Spleen (tissue), 7 donors: ENCODE results near the gene KRTAP4-8.

Source experiments
- CTCF ChIP-seq, 11 experiments: fragments of 200-600 bp in 7 of 11; fragments of 450-650 bp in 4 of 11; sonication (generic) in 4 of 11; IDR thresholded peaks in 8 of 11; conservative IDR thresholded peaks in 3 of 11; 1 replicate in 7 of 11; 2 replicates in 4 of 11; pipeline versions ENCODE4 v1.4.0 to v1.8.0; 2016 to 2021; ENCODE audit warnings: antibody characterized with exemption in 11 of 11, inconsistent platforms in 4 of 11, mild to moderate bottlenecking in 1 of 11
- POLR2A ChIP-seq, 3 donors: fragments of 450-650 bp; IDR thresholded peaks; one replicate each; pipeline ENCODE4 v1.5.1; 2017; ENCODE audit warnings: antibody characterized with exemption in 3 of 3, mild to moderate bottlenecking in 1 of 3
- POLR2AphosphoS5 ChIP-seq, 3 donors: sonication (generic); formaldehyde crosslinking; IDR thresholded peaks; one replicate each; pipeline ENCODE4 v1.5.1; 2017; ENCODE audit warnings: antibody characterized with exemption in 3 of 3
- donor health status: DM: no; HTN: no; CAD: no; lungs with moderate emphysema.
- donor health status: DM: no; HTN: no; CAD: no.
- donor health status: DM: no; HTN: no; CAD: no.

- TF ChIP-seq CTCF (IDR thresholded peaks at IDR 0.05 in 8 of 11, conservative IDR thresholded peaks at IDR 0.05 in 3 of 11) (no peak), POLR2AphosphoS5 (IDR thresholded peaks at IDR 0.05) (no peak), POLR2A (IDR thresholded peaks at IDR 0.05) (no peak)
Measured at GRCh38 chr17:41098481-41098880, 539 bp upstream of the KRTAP4-8 start.
